HTERT RPE-1 (cell line): ENCODE data around the gene STAM.
"Not testable (repeated sequence)": the region's sequence is repeated elsewhere in the genome, so short reads cannot be mapped to it uniquely, and the experiment has no call there.

Source experiments
- in situ Hi-C: fragments of 300-500 bp; cut with MboI; formaldehyde crosslinking; loops from 4 replicates; pipeline ENCODE4 v1.14.3; 2020; ENCODE audit warnings: low sequenced_read_pairs

Gene STAM

GRCh38 chr10:17643755-17644484 is at the start of gene STAM:
Gene STAM (plus strand): TSS chr10:17644151. CDS start chr10:17644340, 189 bp downstream.
- in situ Hi-C loops = no loop called here

- in situ Hi-C loops = no loop called here
These were observed 46.6 kb upstream of the STAM start for GRCh38 chr10:17597386-17597785.

GRCh38 chr10:17599089-17599488 is 44.9 kb upstream of the STAM start:
- in situ Hi-C loops = no loop called here

- in situ Hi-C loops = no loop called here
These were observed 38.0 kb upstream of the STAM start for GRCh38 chr10:17605936-17606335.

- in situ Hi-C loops = no loop called here
These were observed 37.4 kb upstream of the STAM start for GRCh38 chr10:17606547-17607040.

- in situ Hi-C loops = no loop called here
These were observed 36.9 kb upstream of the STAM start for GRCh38 chr10:17607060-17607459.

- in situ Hi-C loops = no loop called here
These were observed 36.2 kb upstream of the STAM start for GRCh38 chr10:17607603-17608332.

GRCh38 chr10:17609523-17610079 is 34.4 kb upstream of the STAM start:
- in situ Hi-C loops = no loop called here

- in situ Hi-C loops = no loop called here
These were observed 27.4 kb upstream of the STAM start for GRCh38 chr10:17616403-17617030.

- in situ Hi-C loops = no loop called here
These were observed 26.7 kb upstream of the STAM start, which contains the start of gene HACD1 for GRCh38 chr10:17617031-17617911. Gene HACD1 (minus strand): TSS chr10:17617374. CDS start chr10:17617339, 35 bp downstream.

- in situ Hi-C loops = no loop called here
These were observed 21.9 kb upstream of the STAM start for GRCh38 chr10:17622061-17622460.

- in situ Hi-C loops = no loop called here
These were observed 19.0 kb upstream of the STAM start for GRCh38 chr10:17624996-17625395.

- in situ Hi-C loops = no loop called here
These were observed 17.3 kb upstream of the STAM start for GRCh38 chr10:17626656-17627055.

GRCh38 chr10:17632590-17632989 is 11.4 kb upstream of the STAM start:
- in situ Hi-C loops = not testable (repeated sequence)

GRCh38 chr10:17633353-17633752 is 10.6 kb upstream of the STAM start:
- in situ Hi-C loops = no loop called here

GRCh38 chr10:17637869-17638268 is 6.1 kb upstream of the STAM start:
- in situ Hi-C loops = no loop called here

- in situ Hi-C loops = no loop called here
These were observed 3.6 kb upstream of the STAM start for GRCh38 chr10:17640331-17640816.

- in situ Hi-C loops = no loop called here
These were observed 604 bp upstream of the STAM start for GRCh38 chr10:17643339-17643754.

- in situ Hi-C loops = no loop called here
These were observed 563 bp downstream of the STAM start for GRCh38 chr10:17644485-17644943.
